GM18505 (cell line): ENCODE results near the gene TMTC3.

ENCODE experiments used
- ATAC-seq: cut with Tn5 transposase; IDR thresholded peaks from one replicate; pipeline ENCODE4 v1.9.1; 2021; ENCODE audit not compliant: unreplicated experiment
- POLR2A ChIP-seq: IDR thresholded peaks from 4 replicates; pipeline ENCODE4 v1.6.1; 2011; ENCODE audit warnings: borderline replicate concordance; ENCODE audit not compliant: insufficient read depth, insufficient read length; ENCODE audit errors: extremely low read depth

The TMTC3 gene

GRCh38 chr12:88144037-88144436 lies 1.9 kb downstream of the TMTC3 start:
- no peak for ATAC-seq
- no peak for TF ChIP-seq POLR2A

- no peak for ATAC-seq
- TF ChIP-seq POLR2A, result no peak
Measured at GRCh38 chr12:88144546-88145468, 2.7 kb downstream of the TMTC3 start.

GRCh38 chr12:88145567-88146505 lies 3.7 kb downstream of the TMTC3 start:
- no peak for ATAC-seq
- TF ChIP-seq POLR2A, result no peak

GRCh38 chr12:88150063-88150462 lies 8.0 kb downstream of the TMTC3 start:
- no peak for TF ChIP-seq POLR2A
- ATAC-seq, result no peak

GRCh38 chr12:88153959-88154358 lies 11.9 kb downstream of the TMTC3 start:
- no peak for ATAC-seq
- no peak for TF ChIP-seq POLR2A

GRCh38 chr12:88156075-88156654 lies 14.1 kb downstream of the TMTC3 start:
- TF ChIP-seq POLR2A, result no peak
- no peak for ATAC-seq

- ATAC-seq, result no peak
- TF ChIP-seq POLR2A, result no peak
Measured at GRCh38 chr12:88163371-88163770, 21.3 kb downstream of the TMTC3 start.

GRCh38 chr12:88166179-88166578 lies 24.1 kb downstream of the TMTC3 start:
- no peak for TF ChIP-seq POLR2A
- no peak for ATAC-seq

GRCh38 chr12:88167384-88167783 lies 25.3 kb downstream of the TMTC3 start:
- no peak for TF ChIP-seq POLR2A
- no peak for ATAC-seq

- TF ChIP-seq POLR2A, result no peak
- ATAC-seq, result no peak
Measured at GRCh38 chr12:88172844-88173407, 30.8 kb downstream of the TMTC3 start.

- ATAC-seq, result no peak
- no peak for TF ChIP-seq POLR2A
Measured at GRCh38 chr12:88175544-88175943, 33.4 kb downstream of the TMTC3 start.

- TF ChIP-seq POLR2A, result no peak
- ATAC-seq, result no peak
Measured at GRCh38 chr12:88179436-88180014, 37.4 kb downstream of the TMTC3 start.
